Measurements from ENCODE around the gene GHSR. TPM values are rescaled to one million over a fixed set of nuclear protein-coding genes. Genes with fewer than 3 reads are reported as not detected.

Gene GHSR, protein sequence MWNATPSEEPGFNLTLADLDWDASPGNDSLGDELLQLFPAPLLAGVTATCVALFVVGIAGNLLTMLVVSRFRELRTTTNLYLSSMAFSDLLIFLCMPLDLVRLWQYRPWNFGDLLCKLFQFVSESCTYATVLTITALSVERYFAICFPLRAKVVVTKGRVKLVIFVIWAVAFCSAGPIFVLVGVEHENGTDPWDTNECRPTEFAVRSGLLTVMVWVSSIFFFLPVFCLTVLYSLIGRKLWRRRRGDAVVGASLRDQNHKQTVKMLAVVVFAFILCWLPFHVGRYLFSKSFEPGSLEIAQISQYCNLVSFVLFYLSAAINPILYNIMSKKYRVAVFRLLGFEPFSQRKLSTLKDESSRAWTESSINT
- total RNA-seq (2014; rRNA removed; shearing (Covaris generic)): not detected in 2 replicates
- polyA plus RNA-seq (2014; cell fraction: nucleus; rRNA removed): not detected in 2 replicates

DNA sequence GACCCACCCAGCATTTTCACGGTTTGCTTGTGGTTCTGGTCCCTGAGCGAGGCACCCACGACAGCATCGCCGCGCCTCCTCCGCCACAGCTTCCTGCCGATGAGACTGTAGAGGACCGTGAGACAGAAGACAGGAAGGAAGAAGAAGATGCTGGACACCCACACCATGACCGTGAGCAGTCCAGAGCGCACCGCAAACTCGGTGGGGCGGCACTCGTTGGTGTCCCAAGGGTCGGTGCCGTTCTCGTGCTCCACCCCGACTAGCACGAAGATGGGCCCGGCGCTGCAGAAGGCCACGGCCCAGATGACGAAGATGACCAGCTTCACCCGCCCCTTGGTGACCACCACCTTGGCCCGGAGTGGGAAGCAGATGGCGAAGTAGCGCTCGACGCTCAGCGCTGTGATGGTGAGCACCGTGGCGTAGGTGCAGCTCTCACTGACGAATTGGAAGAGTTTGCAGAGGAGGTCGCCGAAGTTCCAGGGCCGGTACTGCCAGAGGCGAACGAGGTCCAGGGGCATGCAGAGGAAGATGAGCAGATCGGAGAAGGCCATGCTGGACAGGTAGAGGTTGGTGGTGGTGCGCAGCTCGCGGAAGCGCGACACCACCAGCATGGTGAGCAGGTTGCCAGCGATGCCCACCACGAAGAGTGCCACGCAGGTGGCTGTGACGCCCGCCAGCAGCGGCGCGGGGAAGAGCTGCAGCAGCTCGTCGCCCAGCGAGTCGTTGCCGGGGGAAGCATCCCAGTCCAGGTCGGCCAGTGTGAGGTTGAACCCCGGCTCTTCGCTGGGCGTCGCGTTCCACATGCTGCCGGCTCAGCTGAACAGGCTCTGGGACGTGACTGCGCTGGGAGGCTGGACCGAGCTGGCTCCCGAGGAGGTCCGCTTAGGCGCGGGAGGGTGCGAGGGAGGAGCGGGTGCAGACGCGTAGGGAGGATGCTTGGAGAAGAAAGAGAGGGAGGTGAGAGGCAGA, at the start of gene GHSR:
TSS of gene GHSR (minus strand) at position 846 of the 969 bp plus-strand sequence. CDS start at position 803, 43 bp downstream.
- no peak for DNase-seq (ENCODE audit: extremely low read depth, low read depth)

DNA sequence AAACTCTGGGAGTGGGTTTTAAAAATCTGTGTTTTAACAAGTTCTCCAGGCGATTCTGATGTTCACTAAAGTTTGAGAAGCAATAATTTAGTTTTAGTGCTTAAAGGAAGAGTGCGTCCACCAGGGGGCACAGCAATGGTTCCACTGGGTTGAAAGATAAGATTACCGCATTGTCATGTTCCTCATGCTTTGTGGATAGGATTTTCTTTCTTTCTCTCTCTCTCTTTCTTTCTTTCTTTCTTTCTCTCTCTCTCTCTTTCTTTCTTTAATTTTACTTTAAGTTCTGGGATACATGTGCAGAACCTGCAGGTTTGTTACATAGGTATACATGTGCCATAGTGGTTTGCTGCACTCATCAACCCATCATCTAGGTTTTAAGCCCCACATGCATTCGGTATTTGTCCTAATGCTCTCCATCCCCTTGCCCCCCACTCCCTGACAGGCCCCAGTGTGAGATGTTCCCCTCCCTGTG, 42.0 kb upstream of the GHSR start:
- peak; percentile 44 for DNase-seq (ENCODE audit: extremely low read depth, low read depth)

DNA sequence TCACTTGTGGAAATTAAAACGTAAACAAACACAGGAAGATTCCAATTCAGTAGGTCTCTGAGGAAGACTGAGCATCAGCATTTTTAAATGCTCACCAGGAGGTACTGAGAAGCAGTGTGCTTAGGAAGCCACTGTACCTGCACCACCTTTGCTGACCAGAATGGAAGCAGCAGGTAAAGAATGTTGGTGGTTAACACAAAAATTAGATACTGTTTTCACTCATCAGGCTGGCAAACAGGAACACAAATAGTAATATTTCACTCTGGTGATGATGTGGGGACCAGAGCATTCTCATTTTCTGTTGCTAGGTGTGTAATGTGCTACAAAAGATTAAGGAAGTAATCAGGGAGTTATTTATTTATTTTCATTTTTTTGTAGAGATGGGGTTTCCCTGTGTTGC, 29.9 kb upstream of the GHSR start:
- no peak for DNase-seq (ENCODE audit: extremely low read depth, low read depth)

DNA sequence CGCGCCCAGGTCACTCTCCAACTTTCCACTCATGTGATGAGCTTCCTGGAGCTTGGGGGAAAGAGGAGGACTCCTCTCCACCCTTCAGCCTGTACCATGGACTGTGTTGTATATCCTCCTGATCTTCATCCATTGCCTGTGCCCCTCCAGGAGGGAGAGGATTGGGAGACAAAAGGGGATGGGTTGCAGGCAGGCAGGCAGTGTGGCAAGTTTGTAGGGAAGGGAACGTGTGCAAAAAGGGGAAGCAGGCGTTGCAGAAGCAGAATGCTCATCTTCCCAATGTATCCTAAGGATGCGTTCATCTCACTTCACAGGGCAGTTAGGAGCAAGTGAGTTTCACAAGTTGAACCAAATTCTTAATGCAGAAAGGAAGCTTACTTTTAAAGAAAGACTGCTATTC, 28.1 kb upstream of the GHSR start:
- DNase-seq (ENCODE audit: extremely low read depth, low read depth): no peak

DNA sequence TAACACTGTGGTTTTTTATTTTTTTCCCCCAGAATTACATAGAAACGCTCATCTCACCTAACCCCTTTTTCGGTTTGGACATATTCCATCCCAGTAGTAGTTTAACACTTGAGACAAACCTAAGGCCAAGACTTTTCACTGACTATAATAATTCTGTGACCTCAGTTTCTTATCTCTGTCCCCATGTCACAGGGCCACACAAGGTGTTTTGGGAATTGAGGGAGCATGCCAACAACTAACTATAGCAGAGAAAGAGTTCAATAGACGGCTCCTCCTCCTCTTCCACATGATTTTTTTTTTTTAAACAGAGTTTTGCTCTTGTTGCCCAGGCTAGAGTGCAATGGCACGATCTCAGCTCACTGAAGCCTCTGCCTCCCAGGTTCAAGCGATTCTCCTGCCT, 27.4 kb upstream of the GHSR start:
- DNase-seq (ENCODE audit: extremely low read depth, low read depth): no peak

DNA sequence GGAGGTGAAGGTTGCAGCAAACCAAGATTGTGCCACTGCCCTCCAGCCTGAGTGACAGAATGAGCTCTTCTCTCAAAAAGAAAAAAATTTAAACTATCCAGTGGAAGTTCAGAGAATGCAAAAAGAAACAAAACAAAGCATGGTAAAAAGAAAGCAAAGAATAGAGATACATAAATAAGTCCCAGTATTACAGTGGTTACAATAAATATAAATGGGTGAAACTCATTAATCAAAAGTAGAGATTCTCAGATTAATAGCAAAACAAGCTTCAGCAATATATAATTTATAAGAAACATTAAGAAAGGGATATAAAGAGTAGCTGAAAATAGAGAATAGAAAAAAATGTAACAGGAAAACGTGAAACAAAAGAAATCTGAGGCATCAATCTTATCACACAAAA, 23.6 kb upstream of the GHSR start:
- DNase-seq (ENCODE audit: extremely low read depth, low read depth): no peak

DNA sequence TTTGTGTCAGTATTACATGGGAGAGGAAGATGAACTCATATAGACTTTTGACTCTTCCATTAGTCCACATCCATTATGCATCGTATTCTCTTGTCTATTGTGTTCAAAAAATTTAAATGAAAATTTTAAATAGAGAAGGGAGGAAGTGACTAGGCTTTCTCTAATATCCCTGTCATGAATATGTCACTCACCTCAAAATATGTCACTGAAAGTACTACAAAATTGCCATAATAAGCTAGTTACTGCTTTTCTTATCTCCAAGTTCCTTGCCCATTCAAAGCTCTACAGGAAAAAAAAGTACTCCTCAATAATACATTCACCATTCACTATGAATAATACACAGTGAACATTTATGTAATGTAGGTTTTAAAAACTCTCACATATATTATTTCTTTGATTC, 22.3 kb upstream of the GHSR start:
- DNase-seq (ENCODE audit: extremely low read depth, low read depth): no peak

DNA sequence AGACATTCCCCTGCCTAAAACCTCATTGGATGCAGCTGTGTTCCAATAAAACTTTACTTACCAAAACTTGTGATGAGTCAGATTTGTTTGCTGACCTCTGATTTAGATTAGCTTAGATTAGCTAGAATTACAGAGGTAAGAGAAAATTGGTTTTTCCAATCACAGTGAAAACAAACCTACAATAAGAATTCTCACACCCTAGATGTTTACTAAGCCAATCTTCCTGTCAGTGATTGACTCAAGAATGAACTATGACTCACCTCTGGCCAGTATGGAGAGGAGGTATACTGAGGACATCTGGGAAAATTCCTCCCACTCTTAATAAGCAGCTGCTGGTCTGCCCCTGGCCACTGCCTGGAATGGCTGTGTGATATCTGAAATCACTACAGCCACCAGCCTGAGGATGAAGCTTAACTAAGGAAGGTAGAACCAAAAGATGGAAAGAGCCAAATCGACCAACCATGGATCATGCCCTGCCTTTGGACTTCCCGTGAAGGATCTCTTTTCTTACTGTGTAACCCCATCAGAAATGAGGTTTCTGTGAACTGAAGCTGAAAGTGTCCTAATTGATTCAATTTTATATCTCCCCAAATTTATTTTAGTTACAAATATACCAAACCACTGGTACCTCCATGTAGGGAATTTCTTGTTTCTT, 19.0 kb upstream of the GHSR start:
- DNase-seq (ENCODE audit: extremely low read depth, low read depth): peak; percentile 5

DNA sequence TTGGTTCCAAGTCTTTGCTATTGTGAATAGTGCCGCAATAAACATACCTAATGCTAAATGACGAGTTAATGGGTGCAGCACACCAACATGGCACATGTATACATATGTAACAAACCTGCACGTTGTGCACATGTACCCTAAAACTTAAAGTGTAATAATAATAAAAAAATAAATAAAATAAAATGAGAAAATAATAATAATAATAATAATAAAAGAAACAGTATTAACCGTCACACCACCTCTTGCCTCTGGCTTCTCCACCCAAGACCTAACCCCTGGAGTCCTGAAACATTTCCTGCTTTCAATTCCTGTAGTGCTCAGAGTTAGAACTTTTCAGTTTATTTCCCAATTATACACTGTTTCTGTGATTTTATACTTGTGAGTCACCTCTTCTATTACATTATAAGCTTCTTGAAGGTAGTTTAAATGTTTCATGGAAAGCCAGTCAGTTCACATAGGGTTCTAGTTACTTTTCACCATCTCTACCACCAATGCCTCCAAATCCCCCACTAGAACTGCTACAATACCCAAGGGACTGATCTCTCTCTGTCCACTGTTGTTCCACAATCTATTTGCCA, 18.4 kb upstream of the GHSR start:
- DNase-seq (ENCODE audit: extremely low read depth, low read depth): no peak

DNA sequence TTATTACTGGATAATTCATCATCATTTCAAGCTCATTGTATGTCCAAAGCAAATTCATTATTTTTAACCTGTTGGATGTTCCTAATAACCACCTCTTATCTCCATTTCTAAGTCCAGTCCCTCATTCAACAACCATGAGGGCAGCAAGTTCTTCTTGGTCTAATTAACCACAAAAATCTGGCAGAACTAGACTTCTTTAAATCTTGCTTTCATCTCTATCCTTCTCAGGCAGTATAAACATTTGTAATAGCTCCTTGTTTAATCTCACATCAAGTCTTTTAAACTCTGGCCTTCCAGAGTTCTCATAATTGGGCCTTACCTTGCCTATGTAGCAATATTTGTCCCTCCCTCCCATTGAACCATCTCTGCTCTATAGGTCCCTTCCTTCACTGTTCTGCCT, 17.0 kb upstream of the GHSR start:
- no peak for DNase-seq (ENCODE audit: extremely low read depth, low read depth)

DNA sequence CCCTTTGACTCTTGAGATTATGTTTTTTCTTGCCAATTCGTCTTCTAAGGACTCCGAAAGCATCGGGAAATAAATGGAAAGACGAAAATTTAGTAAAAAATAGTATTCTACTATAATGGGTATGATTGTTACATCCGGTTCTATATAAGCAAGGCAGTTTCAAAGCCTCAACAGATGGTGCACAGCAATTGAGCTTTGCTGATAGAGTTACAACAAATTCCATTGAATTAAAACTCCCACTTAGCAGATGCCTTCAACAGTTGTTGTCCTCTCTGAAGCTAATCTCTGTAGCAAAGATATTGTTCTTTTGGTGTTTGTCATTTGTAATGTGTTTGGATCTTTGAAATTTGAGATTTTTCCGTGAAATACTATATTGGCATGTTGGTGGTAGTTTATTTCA, 16.1 kb upstream of the GHSR start:
- DNase-seq (ENCODE audit: extremely low read depth, low read depth): no peak

DNA sequence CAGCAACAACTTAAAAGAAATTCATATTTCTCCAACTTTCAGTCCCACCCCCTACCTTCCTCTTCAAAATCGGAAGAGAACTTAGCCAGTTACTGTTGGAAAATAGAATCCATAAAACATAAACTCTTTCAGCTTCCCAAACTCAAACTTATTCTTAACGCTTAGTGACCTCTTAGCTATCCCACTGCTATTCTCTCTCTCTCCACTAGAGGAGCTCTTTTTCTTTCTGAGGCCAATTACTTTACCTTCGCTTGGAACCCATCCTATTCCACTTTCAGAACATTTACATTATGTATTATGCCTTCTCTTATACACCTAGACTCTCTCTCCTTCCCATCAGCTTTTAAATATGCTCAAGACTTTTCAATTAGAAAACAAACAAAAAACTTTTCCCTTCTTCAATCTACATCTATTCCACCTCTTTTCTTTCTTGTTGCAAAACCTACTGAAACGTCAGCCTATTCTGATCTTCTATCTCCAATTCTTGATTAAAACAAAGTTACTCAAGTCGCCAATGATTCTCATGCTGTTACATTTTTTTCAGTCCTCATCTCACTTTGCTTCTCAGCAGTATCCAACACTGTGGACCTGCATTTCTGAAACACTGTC, 13.4 kb upstream of the GHSR start:
- DNase-seq (ENCODE audit: extremely low read depth, low read depth): peak; percentile 36

DNA sequence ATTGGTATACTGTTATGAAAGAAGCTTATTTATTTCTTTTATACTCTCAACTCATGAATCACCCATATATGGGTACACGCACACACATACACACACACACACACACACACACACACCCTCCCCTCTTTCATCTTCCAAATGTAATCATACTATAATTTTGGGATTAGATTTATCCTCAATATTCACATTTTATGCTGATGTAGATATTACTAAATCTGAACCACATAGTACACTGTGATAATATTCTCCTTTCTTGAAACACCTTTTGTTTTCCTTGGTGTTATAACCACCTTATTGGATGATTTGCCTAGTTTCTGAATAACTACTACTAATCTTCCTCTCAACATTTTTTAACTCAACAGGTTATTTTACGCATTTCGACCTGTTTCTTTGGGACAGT, 8.1 kb upstream of the GHSR start:
- DNase-seq (ENCODE audit: extremely low read depth, low read depth): no peak

DNA sequence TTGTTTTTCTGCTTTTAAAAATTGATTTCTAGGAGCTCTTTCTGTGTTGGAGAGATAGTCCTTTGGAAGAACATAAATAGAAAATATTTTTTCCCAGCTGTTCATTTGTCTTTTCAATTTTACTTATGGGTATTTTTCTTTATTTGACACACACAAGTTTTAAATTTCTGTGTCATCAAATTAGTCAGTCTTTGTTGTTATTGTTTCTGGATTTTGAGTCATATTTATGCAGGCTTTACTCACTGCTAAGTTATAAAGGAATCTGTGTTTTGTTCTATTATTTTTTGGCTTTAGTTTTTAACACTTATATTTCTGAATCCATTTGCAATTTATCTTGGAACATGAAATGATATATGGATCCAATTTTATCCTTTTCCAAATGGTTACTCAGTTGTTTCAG, 5.9 kb upstream of the GHSR start:
- no peak for DNase-seq (ENCODE audit: extremely low read depth, low read depth)

DNA sequence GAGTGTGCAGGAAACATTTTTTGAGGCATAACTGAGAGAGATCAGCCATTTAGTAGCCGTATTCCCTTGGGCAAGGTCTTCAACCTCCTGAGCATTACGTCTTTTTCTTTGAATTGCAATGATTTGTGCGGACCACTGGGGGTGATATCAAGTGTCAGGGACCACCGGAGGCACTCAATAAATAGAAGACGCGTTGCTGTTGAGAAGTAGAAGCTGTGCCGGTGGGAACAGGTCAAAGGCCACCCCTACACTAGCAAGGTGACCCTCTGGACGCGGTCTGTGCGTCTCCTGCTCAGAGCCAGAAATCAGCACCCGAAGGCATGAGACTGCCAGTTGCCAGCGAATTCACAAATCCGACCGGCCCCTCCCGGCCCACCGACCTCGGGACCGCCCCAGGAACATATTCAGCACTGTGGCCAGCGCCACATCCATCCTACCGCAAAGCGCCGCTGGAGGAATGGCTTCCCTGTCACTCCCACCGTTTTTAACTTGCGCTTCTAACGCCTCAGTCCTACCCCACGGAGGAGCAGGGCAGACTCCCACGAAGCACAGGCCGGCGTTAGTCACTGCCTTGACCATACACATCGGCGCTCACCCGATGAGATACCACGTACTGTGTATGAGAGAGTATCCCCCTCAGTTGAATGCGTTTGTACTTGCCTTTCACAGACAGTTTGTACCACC, 1.4 kb upstream of the GHSR start:
- no peak for DNase-seq (ENCODE audit: extremely low read depth, low read depth)

DNA sequence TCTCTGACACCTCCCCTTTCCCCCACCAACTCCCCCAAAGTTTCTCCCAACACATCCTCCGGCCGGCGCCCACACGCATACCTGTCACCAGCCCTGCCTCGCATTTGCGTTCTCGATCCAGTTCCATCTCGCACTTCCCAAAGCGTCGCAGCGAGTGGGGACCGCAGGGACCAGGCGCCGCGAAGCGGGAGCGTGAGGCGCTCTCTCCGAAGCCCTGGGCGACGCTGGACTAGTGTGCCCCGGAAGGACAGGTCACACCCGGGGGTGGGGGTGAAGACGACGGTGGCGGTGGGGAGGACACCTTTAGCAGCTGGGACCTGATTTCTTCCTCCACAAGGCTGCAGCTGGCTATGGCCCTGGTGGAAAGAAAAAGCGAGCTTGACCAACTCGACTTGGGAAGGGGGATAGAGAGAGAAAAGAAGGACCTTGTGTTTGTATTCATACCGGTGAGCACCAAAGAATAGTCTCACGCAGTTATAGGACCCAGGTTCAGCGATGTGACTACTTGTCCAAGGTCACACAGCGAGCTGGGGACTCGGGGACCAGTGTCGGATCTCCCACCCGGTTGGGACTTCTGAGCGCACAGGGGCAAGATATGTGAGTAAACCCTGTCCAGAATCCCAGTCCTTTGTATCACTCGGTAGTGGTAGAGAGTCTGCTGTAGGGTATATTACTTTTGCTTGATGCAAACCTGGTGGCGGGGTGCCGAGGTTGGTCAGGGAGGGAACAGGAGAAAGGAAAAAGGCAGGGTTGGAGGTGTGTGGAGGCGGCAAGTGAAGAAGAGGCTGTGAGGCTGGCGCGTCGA, 607 bp upstream of the GHSR start:
- DNase-seq (ENCODE audit: extremely low read depth, low read depth): no peak

DNA sequence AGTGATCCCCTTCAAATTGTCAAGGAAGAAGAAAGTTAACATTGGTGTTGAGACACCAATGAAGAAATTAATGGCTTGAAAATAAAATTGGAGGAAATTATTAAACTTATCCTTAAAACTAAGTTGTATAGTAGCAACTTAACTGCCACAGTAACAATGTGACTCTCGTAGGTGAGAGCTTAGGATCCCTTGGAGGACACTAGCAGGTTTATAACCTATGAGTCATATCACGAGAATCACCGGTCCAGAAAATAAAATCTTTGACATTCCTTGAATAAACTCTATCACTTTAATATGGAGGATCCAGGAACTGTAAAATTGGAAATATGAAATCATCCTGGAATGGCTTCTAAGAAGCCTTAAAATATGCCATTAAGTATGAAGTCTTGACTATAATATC, 2.1 kb downstream of the GHSR start:
- no peak for DNase-seq (ENCODE audit: extremely low read depth, low read depth)

DNA sequence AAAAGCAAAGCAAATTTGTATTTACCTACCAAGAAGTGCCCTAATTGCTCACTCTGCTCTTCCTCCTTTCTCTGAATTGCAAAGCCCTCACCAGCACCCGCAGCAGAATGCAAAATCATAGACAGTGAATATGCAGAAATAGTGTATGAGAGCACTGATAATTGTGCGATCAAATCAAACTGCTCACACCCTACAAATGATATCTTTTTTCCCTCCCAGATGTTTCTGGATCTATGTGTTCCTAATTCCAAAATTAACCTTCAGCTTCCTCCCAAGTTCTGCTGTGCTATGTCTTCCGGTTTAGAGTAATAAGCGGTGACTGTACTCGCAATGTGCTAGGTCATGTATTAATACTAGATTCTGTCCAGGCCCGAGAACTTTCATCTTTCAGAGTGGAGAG, 3.4 kb downstream of the GHSR start:
- DNase-seq (ENCODE audit: extremely low read depth, low read depth): no peak

DNA sequence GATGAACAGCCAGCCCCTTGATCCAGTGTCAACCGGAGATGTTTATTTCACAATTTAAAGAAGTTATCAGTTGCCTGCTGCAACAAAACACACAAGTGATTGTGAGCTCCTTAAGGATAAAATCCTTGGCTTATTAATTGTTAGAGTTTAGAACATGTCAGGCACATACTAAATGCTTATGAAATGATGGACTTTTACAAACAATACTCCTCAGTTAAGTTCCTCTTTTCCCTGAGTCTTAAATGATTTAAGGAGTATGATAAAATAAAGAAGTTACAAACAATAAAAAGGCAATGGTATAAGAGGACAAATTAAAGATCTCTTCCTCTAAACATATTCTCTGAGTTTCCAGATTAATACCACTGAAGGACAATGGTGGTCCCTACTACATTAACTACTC, 5.7 kb downstream of the GHSR start:
- DNase-seq (ENCODE audit: extremely low read depth, low read depth): no peak

All from NCI-H460 (cell line).